Activated naive CD4-positive, alpha-beta T cell treated with anti-CD3 and anti-CD28 coated beads, Interleukin-2, amount 50 U/mL, for 72 hours (primary cell): ENCODE data around the gene SMARCA5. TPM values are rescaled to one million over a fixed set of nuclear protein-coding genes. Genes with fewer than 3 reads are reported as not detected.
"Not testable (repeated sequence)": the region's sequence is repeated elsewhere in the genome, so short reads cannot be mapped to it uniquely, and the experiment has no call there.

Experiments
- ATAC-seq, 2 donors: fragments of 150-1000 bp; cut with Tn5 transposase; 2 replicates each; pipeline ENCODE4 v1.10.0; 2021; ENCODE audit warnings: mild to moderate bottlenecking in 2 of 2, moderate library complexity in 2 of 2
- DNase-seq, 2 donors: peaks; one replicate each; pipeline ENCODE4 v3.0.0; 2021 to 2022; ENCODE audit warnings: low spot score in 2 of 2
- H3K27ac Mint-ChIP-seq, 2 donors: one replicate each; pipeline ENCODE4 v1.8.0; 2022; ENCODE audit warnings: mild to moderate bottlenecking in 2 of 2, mixed read lengths in 2 of 2
- H3K36me3 Mint-ChIP-seq, 2 donors: one replicate each; pipeline ENCODE4 v1.8.0; 2022; ENCODE audit warnings: mixed read lengths in 2 of 2
- H3K9me3 Mint-ChIP-seq, 2 donors: one replicate each; pipeline ENCODE4 v1.8.0; 2022; ENCODE audit warnings: mixed read lengths in 2 of 2
- total RNA-seq, 2 donors: library from RNA; stranded (reverse); gene quantifications; one replicate each; pipeline ENCODE4 v1.2.3, GENCODE V29; 2022

The SMARCA5 gene
- total RNA-seq, 2 donors from 2014 or later, result 42.8 to 54.1 TPM

- Mint-ChIP-seq H3K36me3 (peaks cover 33 to 44% of the 10 kb centered on the region in 2 donors), H3K9me3 (no peaks in the 10 kb centered on the region), H3K27ac (no peak overlapping the region)
Observed at GRCh38 chr4:143515905-143516304, 2.4 kb downstream of the SMARCA5 start.

GRCh38 chr4:143517764-143518163 lies 4.3 kb downstream of the SMARCA5 start:
- H3K36me3 Mint-ChIP-seq, result peaks cover 37 to 58% of the 10 kb centered on the region in 2 donors
- ATAC-seq (no peak), DNase-seq (no peak)
- H3K27ac Mint-ChIP-seq, result no peak overlapping the region
- H3K9me3 Mint-ChIP-seq, result no peaks in the 10 kb centered on the region

More at GRCh38 chr4:143515905-143516304, 2.4 kb downstream of the SMARCA5 start:
- no peak for ATAC-seq
- no peak for DNase-seq

- ATAC-seq (no peak), DNase-seq (no peak)
- Mint-ChIP-seq H3K9me3 (no peaks in the 10 kb centered on the region), H3K36me3 (peaks cover 27 to 40% of the 10 kb centered on the region in 2 donors), H3K27ac (no peak overlapping the region)
Observed at GRCh38 chr4:143524211-143524610, 10.7 kb downstream of the SMARCA5 start.

- not testable (repeated sequence) for H3K9me3 Mint-ChIP-seq, H3K27ac Mint-ChIP-seq, ATAC-seq, DNase-seq
- peaks cover 15 to 16% of the 10 kb centered on the region in 2 donors for H3K36me3 Mint-ChIP-seq
Observed at GRCh38 chr4:143528046-143528445, 14.5 kb downstream of the SMARCA5 start.

GRCh38 chr4:143531380-143531779 lies 17.9 kb downstream of the SMARCA5 start:
- no peak for ATAC-seq
- peaks cover 9 to 13% of the 10 kb centered on the region in 2 donors for H3K36me3 Mint-ChIP-seq

GRCh38 chr4:143531788-143532491 lies 18.4 kb downstream of the SMARCA5 start:
- H3K36me3 Mint-ChIP-seq, result peaks cover 11% of the 10 kb centered on the region in 2 donors
- H3K27ac Mint-ChIP-seq, result no peak overlapping the region
- no peak for DNase-seq
- no peak for ATAC-seq
- no peaks in the 10 kb centered on the region for H3K9me3 Mint-ChIP-seq

More at GRCh38 chr4:143531380-143531779, 17.9 kb downstream of the SMARCA5 start:
- Mint-ChIP-seq H3K27ac (no peak overlapping the region), H3K9me3 (no peaks in the 10 kb centered on the region)
- no peak for DNase-seq

- H3K27ac Mint-ChIP-seq, result no peak overlapping the region
- H3K9me3 Mint-ChIP-seq, result peaks cover 0 to 5% of the 10 kb centered on the region in 2 donors
- ATAC-seq (peak; percentile 22 to 87), DNase-seq (no peak)
- H3K36me3 Mint-ChIP-seq, result peaks cover 15 to 50% of the 10 kb centered on the region in 2 donors
Observed at GRCh38 chr4:143538979-143539669, 25.6 kb downstream of the SMARCA5 start.

- ATAC-seq (peak in 1 of 2 donors; percentile 78), DNase-seq (peak in 1 of 2 donors; percentile 66)
- H3K36me3 Mint-ChIP-seq, result peaks cover 15 to 50% of the 10 kb centered on the region in 2 donors
- H3K9me3 Mint-ChIP-seq, result peaks cover 0 to 5% of the 10 kb centered on the region in 2 donors
- H3K27ac Mint-ChIP-seq, result no peak overlapping the region
Observed at GRCh38 chr4:143539670-143540023, 26.1 kb downstream of the SMARCA5 start.

GRCh38 chr4:143549928-143550327 lies 36.4 kb downstream of the SMARCA5 start:
- Mint-ChIP-seq H3K9me3 (no peaks in the 10 kb centered on the region), H3K36me3 (peaks cover 4 to 14% of the 10 kb centered on the region in 2 donors), H3K27ac (no peak overlapping the region)
- ATAC-seq, result no peak
- DNase-seq, result no peak

- no peak for DNase-seq
- Mint-ChIP-seq H3K9me3 (no peaks in the 10 kb centered on the region), H3K27ac (peak overlapping the region in 1 of 2 donors; percentile 5), H3K36me3 (peaks cover 9 to 11% of the 10 kb centered on the region in 2 donors)
- ATAC-seq, result peak; percentile 27 to 38
Observed at GRCh38 chr4:143554728-143555597, 41.5 kb downstream of the SMARCA5 start.

- Mint-ChIP-seq H3K9me3 (no peaks in the 10 kb centered on the region), H3K27ac (no peak overlapping the region), H3K36me3 (peaks cover 8 to 13% of the 10 kb centered on the region in 2 donors)
- ATAC-seq (no peak), DNase-seq (no peak)
Observed at GRCh38 chr4:143555676-143556075, 42.2 kb downstream of the SMARCA5 start.

GRCh38 chr4:143558286-143558685 lies 44.8 kb downstream of the SMARCA5 start:
- no peak for ATAC-seq
- H3K27ac Mint-ChIP-seq, result no peak overlapping the region
- H3K36me3 Mint-ChIP-seq, result peaks cover 7 to 20% of the 10 kb centered on the region in 2 donors
- H3K9me3 Mint-ChIP-seq, result peaks cover 0 to 5% of the 10 kb centered on the region in 2 donors
- DNase-seq, result no peak

GRCh38 chr4:143558823-143559756 lies 45.6 kb downstream of the SMARCA5 start:
- peak; percentile 59 to 60 for DNase-seq
- peak; percentile 84 to 87 for ATAC-seq
- Mint-ChIP-seq H3K27ac (peak overlapping the region; percentile 91), H3K36me3 (peaks cover 7 to 20% of the 10 kb centered on the region in 2 donors), H3K9me3 (peaks cover 0 to 5% of the 10 kb centered on the region in 2 donors)

GRCh38 chr4:143559757-143560147 lies 46.2 kb downstream of the SMARCA5 start:
- Mint-ChIP-seq H3K9me3 (peaks cover 0 to 5% of the 10 kb centered on the region in 2 donors), H3K27ac (peak overlapping the region in 1 of 2 donors; percentile 91), H3K36me3 (peaks cover 7 to 20% of the 10 kb centered on the region in 2 donors)
- ATAC-seq (peak; percentile 3 to 19), DNase-seq (no peak)

GRCh38 chr4:143564472-143564871 lies 51.0 kb downstream of the SMARCA5 start:
- DNase-seq, result no peak
- peaks cover 0 to 5% of the 10 kb centered on the region in 2 donors for H3K9me3 Mint-ChIP-seq
- H3K27ac Mint-ChIP-seq, result no peak overlapping the region
- peak in 1 of 2 donors; percentile 71 for ATAC-seq
- H3K36me3 Mint-ChIP-seq, result peaks cover 0 to 38% of the 10 kb centered on the region in 2 donors

- ATAC-seq, result no peak
- no peak for DNase-seq
- Mint-ChIP-seq H3K36me3 (peaks cover 0 to 4% of the 10 kb centered on the region in 2 donors), H3K27ac (no peak overlapping the region), H3K9me3 (no peaks in the 10 kb centered on the region)
Observed at GRCh38 chr4:143575331-143575730, 61.8 kb downstream of the SMARCA5 start.
